NCI-H2196 (cell line): ENCODE results near the gene PRRC2B.
A peak's percentile ranks its signal among the peaks of the same experiment; 100 is the strongest.

Experiments
- DNase-seq: peaks from one replicate; lab custom pipeline; 2025; ENCODE audit not compliant: unreplicated experiment; lab: John Stamatoyannopoulos, UW

The PRRC2B gene

GRCh38 chr9:131482343-131483006 is 88.6 kb downstream of the PRRC2B start:
- DNase-seq = no peak

GRCh38 chr9:131483319-131484050 is 89.6 kb downstream of the PRRC2B start:
- DNase-seq = no peak

- DNase-seq = no peak
These were observed 90.2 kb downstream of the PRRC2B start for GRCh38 chr9:131484051-131484445.

- no peak for DNase-seq
These were observed 90.8 kb downstream of the PRRC2B start for GRCh38 chr9:131484560-131485185.

- DNase-seq = no peak
These were observed 91.3 kb downstream of the PRRC2B start for GRCh38 chr9:131485206-131485605.

GRCh38 chr9:131485728-131486422 is 92.0 kb downstream of the PRRC2B start:
- peak; percentile 39 for DNase-seq

- DNase-seq = no peak
These were observed 93.1 kb downstream of the PRRC2B start for GRCh38 chr9:131487001-131487400.

GRCh38 chr9:131487621-131488031 is 93.7 kb downstream of the PRRC2B start:
- no peak for DNase-seq

- no peak for DNase-seq
These were observed 96.6 kb downstream of the PRRC2B start for GRCh38 chr9:131490514-131490913.

GRCh38 chr9:131491001-131491710 is 97.3 kb downstream of the PRRC2B start:
- no peak for DNase-seq

GRCh38 chr9:131492070-131492469 is 98.2 kb downstream of the PRRC2B start:
- no peak for DNase-seq

- no peak for DNase-seq
These were observed 100.5 kb downstream of the PRRC2B start for GRCh38 chr9:131494296-131494870.

GRCh38 chr9:131495785-131496184 is 101.9 kb downstream of the PRRC2B start:
- no peak for DNase-seq

- no peak for DNase-seq
These were observed 103.0 kb downstream of the PRRC2B start for GRCh38 chr9:131496844-131497405.

- no peak for DNase-seq
These were observed 105.4 kb downstream of the PRRC2B start for GRCh38 chr9:131499254-131499767.

GRCh38 chr9:131500377-131500776 is 106.5 kb downstream of the PRRC2B start:
- DNase-seq = no peak

- DNase-seq = no peak
These were observed 107.2 kb downstream of the PRRC2B start for GRCh38 chr9:131500939-131501541.

- DNase-seq = peak; percentile 94
These were observed 109.1 kb downstream of the PRRC2B start, which contains the start of gene POMT1 for GRCh38 chr9:131502781-131503625. POMT1 (plus strand) TSS chr9:131502918; CDS start chr9:131504219, 1,301 bp downstream.
